Hepatocyte (in vitro differentiated cells): ENCODE measurements around the gene DZIP1L. TPM values are rescaled to one million over a fixed set of nuclear protein-coding genes. Genes with fewer than 3 reads are reported as not detected.
"Not testable (repeated sequence)": the region's sequence is repeated elsewhere in the genome, so short reads cannot be mapped to it uniquely, and the experiment has no call there.

Source experiments
- DNase-seq: peaks from one replicate; pipeline ENCODE4 v3.0.0-alpha.2; 2016; ENCODE audit warnings: low spot score
- H2AFZ ChIP-seq: fragments of 200-600 bp; sonication (generic); 2 replicates; pipeline ENCODE4 v1.6.0; 2016; ENCODE audit warnings: antibody characterized with exemption, mild to moderate bottlenecking
- H3K27ac ChIP-seq: fragments of 200-600 bp; sonication (generic); 2 replicates; pipeline ENCODE4 v1.5.1; 2016; ENCODE audit warnings: mild to moderate bottlenecking
- H3K27me3 ChIP-seq: fragments of 200-600 bp; sonication (generic); 2 replicates; pipeline ENCODE4 v1.6.1; 2016
- H3K36me3 ChIP-seq: fragments of 200-600 bp; sonication (generic); replicated peaks from 2 replicates; pipeline ENCODE4 v1.5.1; 2016; ENCODE audit warnings: low read depth; ENCODE audit not compliant: insufficient read depth
- H3K4me1 ChIP-seq: fragments of 200-600 bp; sonication (generic); 2 replicates; pipeline ENCODE4 v1.5.1; 2016; ENCODE audit warnings: mild to moderate bottlenecking, moderate library complexity; ENCODE audit not compliant: insufficient read depth
- H3K4me2 ChIP-seq: fragments of 200-600 bp; sonication (generic); 2 replicates; pipeline ENCODE4 v1.6.0; 2016
- H3K4me3 ChIP-seq: fragments of 200-600 bp; sonication (generic); 2 replicates; pipeline ENCODE4 v1.5.1; 2016; ENCODE audit warnings: mild to moderate bottlenecking
- H3K79me2 ChIP-seq: fragments of 200-600 bp; sonication (generic); 2 replicates; pipeline ENCODE4 v1.6.0; 2017; ENCODE audit warnings: mild to moderate bottlenecking
- H3K9me2 ChIP-seq: fragments of 200-600 bp; sonication (generic); replicated peaks from 2 replicates; pipeline ENCODE4 v1.6.0; 2017; ENCODE audit warnings: mild to moderate bottlenecking; ENCODE audit not compliant: insufficient read depth
- H3K9me3 ChIP-seq: fragments of 200-600 bp; sonication (generic); 2 replicates; pipeline ENCODE4 v1.5.1; 2016; ENCODE audit warnings: low read depth, mild to moderate bottlenecking
- H4K20me1 ChIP-seq: fragments of 200-600 bp; sonication (generic); 2 replicates; pipeline ENCODE4 v1.6.0; 2016; ENCODE audit warnings: mild to moderate bottlenecking; ENCODE audit not compliant: insufficient read depth, poor library complexity, severe bottlenecking
- CTCF ChIP-seq: fragments of 200-600 bp; sonication (generic); IDR thresholded peaks from 2 replicates; pipeline ENCODE4 v1.5.1; 2016; ENCODE audit warnings: antibody characterized with exemption, mild to moderate bottlenecking; ENCODE audit not compliant: poor library complexity
- EZH2 ChIP-seq: fragments of 200-600 bp; sonication (generic); IDR thresholded peaks from 2 replicates; pipeline ENCODE4 v1.6.1; 2016; ENCODE audit warnings: antibody characterized with exemption, mild to moderate bottlenecking, borderline replicate concordance
- EZH2phosphoT487 ChIP-seq: fragments of 200-600 bp; sonication (generic); IDR thresholded peaks from one replicate; pipeline ENCODE4 v1.6.1; 2018; ENCODE audit warnings: antibody characterized with exemption, mild to moderate bottlenecking, low read depth, moderate library complexity; ENCODE audit not compliant: unreplicated experiment, severe bottlenecking
- WGBS: methylation state at CpG from one replicate; pipeline ENCODE4 v1.1.6; 2016; ENCODE audit warnings: low lambda C conversion rate; ENCODE audit errors: missing lambda C conversion rate; 5-methylcytosine and 5-hydroxymethylcytosine counted together
- polyA plus RNA-seq: library from polyadenylated mRNA; unstranded; fragments of >200 nt; fragmentation: Nextera tagmentation; extraction: Ambion mirVana; gene quantifications from 2 replicates; pipeline ENCODE4 v1.2.1, GENCODE V29; 2016
- total RNA-seq: library from RNA; depleted of rRNA; stranded (reverse); fragments of >200 nt; gene quantifications from 2 replicates; pipeline ENCODE4 v1.2.3, GENCODE V29; 2014

DZIP1L gene
- total and polyA plus RNA-seq, 2 experiments from 2014 or later = 4.0 to 7.5 TPM

GRCh38 chr3:138089091-138089490 is 26.3 kb downstream of the DZIP1L start:
- Histone ChIP-seq H3K4me2 (no peak overlapping the region), H2AFZ (no peak overlapping the region), H3K4me3 (no peak overlapping the region), H3K4me1 (no peaks in the 10 kb centered on the region), H3K9me2 (no peaks in the 10 kb centered on the region), H3K9me3 (no peaks in the 10 kb centered on the region), H3K27ac (no peak overlapping the region), H3K36me3 (no peaks in the 10 kb centered on the region), H3K27me3 (no peaks in the 10 kb centered on the region), H4K20me1 (no peaks in the 10 kb centered on the region), H3K79me2 (no peaks in the 10 kb centered on the region)
- no peak for DNase-seq
- WGBS = 69% methylated on average over 3 of the region's 3 CpGs
- no peak for TF ChIP-seq EZH2phosphoT487

DNA sequence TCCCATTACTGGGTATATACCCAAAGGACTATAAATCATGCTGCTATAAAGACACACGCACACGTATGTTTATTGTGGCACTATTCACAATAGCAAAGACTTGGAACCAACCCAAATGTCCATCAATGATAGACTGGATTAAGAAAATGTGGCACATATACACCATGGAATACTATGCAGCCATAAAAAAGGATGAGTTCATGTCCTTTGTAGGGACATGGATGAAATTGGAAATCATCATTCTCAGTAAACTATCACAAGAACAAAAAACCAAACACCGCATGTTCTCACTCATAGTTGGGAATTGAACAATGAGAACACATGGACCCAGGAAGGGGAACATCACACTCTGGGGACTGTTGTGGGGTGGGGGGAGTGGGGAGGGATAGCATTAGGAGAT is 29.7 kb downstream of the DZIP1L start:
- not testable (repeated sequence) for DNase-seq, H3K79me2 ChIP-seq, H4K20me1 ChIP-seq, H3K4me3 ChIP-seq, H3K9me3 ChIP-seq, H3K27me3 ChIP-seq, H3K27ac ChIP-seq, H2AFZ ChIP-seq, H3K9me2 ChIP-seq, H3K36me3 ChIP-seq, H3K4me2 ChIP-seq
- peaks cover 15% of the 10 kb centered on the region for H3K4me1 ChIP-seq
- WGBS = 94% methylated on average over 3 of the region's 3 CpGs

DNA sequence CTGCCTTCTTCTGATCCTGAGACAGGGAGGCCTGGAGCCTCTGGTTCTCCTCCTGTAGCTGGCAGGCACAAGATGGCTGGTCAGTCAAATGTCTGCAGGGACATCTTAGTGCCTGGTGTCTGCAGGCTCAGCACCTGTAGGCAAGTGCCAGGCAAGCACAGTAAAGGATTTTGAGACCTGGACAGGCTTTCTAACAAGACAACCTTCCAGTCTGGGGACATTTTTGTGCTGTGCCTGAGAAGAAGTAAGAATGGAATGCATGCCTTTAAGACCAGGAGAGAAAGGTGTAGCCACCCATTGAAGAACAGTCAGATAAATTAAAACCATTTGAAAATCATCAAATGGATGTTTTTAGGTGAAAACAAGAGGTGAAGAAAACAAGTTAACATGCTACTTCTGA is 31.2 kb downstream of the DZIP1L start:
- Histone ChIP-seq H3K79me2 (no peaks in the 10 kb centered on the region), H3K9me2 (no peaks in the 10 kb centered on the region), H4K20me1 (no peaks in the 10 kb centered on the region), H3K4me3 (no peak overlapping the region), H3K27ac (no peak overlapping the region), H3K36me3 (no peaks in the 10 kb centered on the region), H3K27me3 (no peaks in the 10 kb centered on the region), H3K4me1 (peaks cover 15% of the 10 kb centered on the region), H2AFZ (no peak overlapping the region), H3K4me2 (no peak overlapping the region), H3K9me3 (no peaks in the 10 kb centered on the region)
- TF ChIP-seq EZH2 (no peak), CTCF (no peak), EZH2phosphoT487 (no peak)
- DNase-seq = no peak

- H3K4me3 ChIP-seq = no peak overlapping the region
- H3K4me1 ChIP-seq = peaks cover 15% of the 10 kb centered on the region
- H3K9me2 ChIP-seq = no peaks in the 10 kb centered on the region
- peak overlapping the region; percentile 48 for H3K4me2 ChIP-seq
- peak overlapping the region; percentile 51 for H3K27ac ChIP-seq
- no peaks in the 10 kb centered on the region for H3K79me2 ChIP-seq
- H3K27me3 ChIP-seq = no peaks in the 10 kb centered on the region
- no peaks in the 10 kb centered on the region for H3K9me3 ChIP-seq
- H4K20me1 ChIP-seq = no peaks in the 10 kb centered on the region
- H2AFZ ChIP-seq = no peak overlapping the region
- no peak for TF ChIP-seq EZH2phosphoT487
- TF ChIP-seq EZH2 = no peak
- TF ChIP-seq CTCF = no peak
- no peaks in the 10 kb centered on the region for H3K36me3 ChIP-seq
- no peak for DNase-seq
Measured at GRCh38 chr3:138082992-138083386, 32.4 kb downstream of the DZIP1L start.
